CD4-positive, CD25-positive, alpha-beta regulatory T cell (primary cell): ENCODE data around the gene PTOV1. TPM values are rescaled to one million over a fixed set of nuclear protein-coding genes. Genes with fewer than 3 reads are reported as not detected.

Source experiments
- ATAC-seq, 2 donors: fragments of 150-1000 bp; cut with Tn5 transposase; one replicate each; pipeline ENCODE4 v1.10.0; 2021; ENCODE audit warnings: low read depth in 2 of 2, moderate number of reproducible peaks in 2 of 2, moderate library complexity in 1 of 2
- DNase-seq, 3 donors: peaks; one replicate each; pipeline versions ENCODE4 v3.0.0 to v3.0.0-alpha.2; 2012 to 2022; ENCODE audit warnings: mixed read lengths in 1 of 3
- H3K27ac ChIP-seq: one replicate; pipeline ENCODE4 v1.7.0; 2013; ENCODE audit warnings: mild to moderate bottlenecking, low read length; ENCODE audit not compliant: insufficient read depth, poor library complexity, severe bottlenecking
- H3K27me3 ChIP-seq: one replicate; pipeline ENCODE4 v1.7.0; 2013; ENCODE audit warnings: low read length; ENCODE audit not compliant: control insufficient read depth, insufficient read depth
- H3K36me3 ChIP-seq: one replicate; pipeline ENCODE4 v1.7.0; 2013; ENCODE audit warnings: mild to moderate bottlenecking, low read length, moderate library complexity; ENCODE audit not compliant: control insufficient read depth, insufficient read depth
- H3K4me1 ChIP-seq: 2 replicates; pipeline ENCODE4 v1.7.0; 2013; ENCODE audit warnings: mild to moderate bottlenecking, low read length; ENCODE audit not compliant: insufficient read depth, control insufficient read depth, poor library complexity, severe bottlenecking
- H3K4me3 ChIP-seq: one replicate; pipeline ENCODE4 v1.7.0; 2013; ENCODE audit warnings: low read depth, mild to moderate bottlenecking, low read length, moderate library complexity
- H3K9me3 ChIP-seq, 2 experiments: 1 replicate in 1 of 2; 2 replicates in 1 of 2; pipeline ENCODE4 v1.7.0; 2013; ENCODE audit warnings: low read length in 2 of 2, mild to moderate bottlenecking in 1 of 2, moderate library complexity in 1 of 2; ENCODE audit not compliant: control insufficient read depth in 2 of 2
- H3K27ac Mint-ChIP-seq, 3 donors: one replicate each; pipeline ENCODE4 v1.8.0; 2020 to 2022; ENCODE audit warnings: mild to moderate bottlenecking in 3 of 3, mixed read lengths in 3 of 3, moderate library complexity in 2 of 3
- H3K27me3 Mint-ChIP-seq: one replicate; pipeline ENCODE4 v1.8.0; 2022; ENCODE audit warnings: mild to moderate bottlenecking, mixed read lengths
- H3K36me3 Mint-ChIP-seq: one replicate; pipeline ENCODE4 v1.8.0; 2020; ENCODE audit warnings: mixed read lengths
- H3K4me1 Mint-ChIP-seq, 4 donors: one replicate each; pipeline ENCODE4 v1.8.0; 2020 to 2022; ENCODE audit warnings: mixed read lengths in 4 of 4, mild to moderate bottlenecking in 1 of 4
- H3K4me3 Mint-ChIP-seq, 4 donors: one replicate each; pipeline ENCODE4 v1.8.0; 2020 to 2022; ENCODE audit warnings: mild to moderate bottlenecking in 4 of 4, mixed read lengths in 4 of 4, moderate library complexity in 3 of 4
- H3K9me3 Mint-ChIP-seq, 7 donors: one replicate each; pipeline ENCODE4 v1.8.0; 2020 to 2022; ENCODE audit warnings: mixed read lengths in 7 of 7, mild to moderate bottlenecking in 3 of 7, moderate library complexity in 2 of 7
- polyA plus RNA-seq, 4 donors: library from polyadenylated mRNA; unstranded; fragments of 300-500 nt; fragmentation: Illumina TruSeq; gene quantifications; one replicate each; pipeline ENCODE4 v1.2.3, GENCODE V29; 2021
- total RNA-seq: library from RNA; stranded (reverse); gene quantifications from one replicate; pipeline ENCODE4 v1.2.3, GENCODE V29; 2022

The PTOV1 gene
- total and polyA plus RNA-seq, 5 donors from 2014 or later: 26.8 to 116 (median 37.1) TPM

GRCh38 chr19:49832556-49832955 is 18.4 kb upstream of the PTOV1 start:
- no peaks in the 10 kb centered on the region for H3K27me3 Mint-ChIP-seq
- H3K27ac Mint-ChIP-seq: no peak overlapping the region
- Histone ChIP-seq H3K4me3 (no peak overlapping the region), H3K27me3 (no peaks in the 10 kb centered on the region), H3K9me3 (no peaks in the 10 kb centered on the region), H3K36me3 (peaks cover 70% of the 10 kb centered on the region), H3K4me1 (no peaks in the 10 kb centered on the region), H3K27ac (no peak overlapping the region)
- DNase-seq: no peak
- H3K4me3 Mint-ChIP-seq: no peak overlapping the region
- H3K36me3 Mint-ChIP-seq: peaks cover 23% of the 10 kb centered on the region
- H3K9me3 Mint-ChIP-seq: no peaks in the 10 kb centered on the region
- ATAC-seq: no peak
- peaks cover 0 to 3% (median 0%) of the 10 kb centered on the region in 4 donors for H3K4me1 Mint-ChIP-seq

GRCh38 chr19:49833599-49833998 is 17.4 kb upstream of the PTOV1 start:
- Mint-ChIP-seq H3K36me3 (peaks cover 24% of the 10 kb centered on the region), H3K4me3 (no peak overlapping the region), H3K27ac (no peak overlapping the region), H3K4me1 (peaks cover 0 to 3% (median 0%) of the 10 kb centered on the region in 4 donors), H3K9me3 (no peaks in the 10 kb centered on the region), H3K27me3 (no peaks in the 10 kb centered on the region)
- peaks cover 72% of the 10 kb centered on the region for H3K36me3 ChIP-seq
- DNase-seq (no peak), ATAC-seq (no peak)
- H3K4me3 ChIP-seq: no peak overlapping the region
- H3K9me3 ChIP-seq: no peaks in the 10 kb centered on the region
- H3K27ac ChIP-seq: no peak overlapping the region
- H3K4me1 ChIP-seq: no peaks in the 10 kb centered on the region
- no peaks in the 10 kb centered on the region for H3K27me3 ChIP-seq

- Mint-ChIP-seq H3K9me3 (no peaks in the 10 kb centered on the region), H3K4me3 (no peak overlapping the region), H3K4me1 (peaks cover 0 to 3% (median 0%) of the 10 kb centered on the region in 4 donors), H3K27ac (no peak overlapping the region), H3K36me3 (peaks cover 30% of the 10 kb centered on the region), H3K27me3 (no peaks in the 10 kb centered on the region)
- H3K4me3 ChIP-seq: no peak overlapping the region
- no peaks in the 10 kb centered on the region for H3K9me3 ChIP-seq
- DNase-seq (no peak), ATAC-seq (no peak)
- peaks cover 69% of the 10 kb centered on the region for H3K36me3 ChIP-seq
- no peaks in the 10 kb centered on the region for H3K27me3 ChIP-seq
- H3K4me1 ChIP-seq: no peaks in the 10 kb centered on the region
- no peak overlapping the region for H3K27ac ChIP-seq
Observed at GRCh38 chr19:49835562-49835961, 15.4 kb upstream of the PTOV1 start.

- Histone ChIP-seq H3K9me3 (no peaks in the 10 kb centered on the region), H3K4me3 (no peak overlapping the region), H3K27me3 (no peaks in the 10 kb centered on the region), H3K27ac (no peak overlapping the region), H3K36me3 (peaks cover 64% of the 10 kb centered on the region), H3K4me1 (no peaks in the 10 kb centered on the region)
- H3K9me3 Mint-ChIP-seq: no peaks in the 10 kb centered on the region
- ATAC-seq (no peak), DNase-seq (no peak)
- H3K27ac Mint-ChIP-seq: no peak overlapping the region
- no peak overlapping the region for H3K4me3 Mint-ChIP-seq
- peaks cover 30% of the 10 kb centered on the region for H3K36me3 Mint-ChIP-seq
- H3K27me3 Mint-ChIP-seq: no peaks in the 10 kb centered on the region
- H3K4me1 Mint-ChIP-seq: peaks cover 0 to 3% (median 0%) of the 10 kb centered on the region in 4 donors
Observed at GRCh38 chr19:49836176-49837008, 14.6 kb upstream of the PTOV1 start.

GRCh38 chr19:49837009-49837310 is 14.0 kb upstream of the PTOV1 start:
- ATAC-seq (no peak), DNase-seq (no peak)
- H3K36me3 Mint-ChIP-seq: peaks cover 27% of the 10 kb centered on the region
- Histone ChIP-seq H3K36me3 (peaks cover 61% of the 10 kb centered on the region), H3K9me3 (no peaks in the 10 kb centered on the region), H3K4me1 (no peaks in the 10 kb centered on the region), H3K4me3 (no peak overlapping the region), H3K27me3 (no peaks in the 10 kb centered on the region), H3K27ac (no peak overlapping the region)
- H3K27ac Mint-ChIP-seq: no peak overlapping the region
- H3K9me3 Mint-ChIP-seq: no peaks in the 10 kb centered on the region
- H3K4me1 Mint-ChIP-seq: peaks cover 0 to 3% (median 0%) of the 10 kb centered on the region in 4 donors
- no peak overlapping the region for H3K4me3 Mint-ChIP-seq
- no peaks in the 10 kb centered on the region for H3K27me3 Mint-ChIP-seq

GRCh38 chr19:49837425-49837824 is 13.5 kb upstream of the PTOV1 start:
- Histone ChIP-seq H3K36me3 (peaks cover 56% of the 10 kb centered on the region), H3K9me3 (no peaks in the 10 kb centered on the region), H3K27ac (no peak overlapping the region), H3K27me3 (no peaks in the 10 kb centered on the region), H3K4me1 (no peaks in the 10 kb centered on the region), H3K4me3 (no peak overlapping the region)
- no peak overlapping the region for H3K4me3 Mint-ChIP-seq
- no peaks in the 10 kb centered on the region for H3K27me3 Mint-ChIP-seq
- H3K9me3 Mint-ChIP-seq: no peaks in the 10 kb centered on the region
- ATAC-seq: no peak
- peaks cover 24% of the 10 kb centered on the region for H3K36me3 Mint-ChIP-seq
- H3K4me1 Mint-ChIP-seq: peaks cover 0 to 1% (median 0%) of the 10 kb centered on the region in 4 donors
- H3K27ac Mint-ChIP-seq: peak overlapping the region in 1 of 3 donors; percentile 50
- no peak for DNase-seq

- no peaks in the 10 kb centered on the region for H3K4me1 ChIP-seq
- H3K4me3 Mint-ChIP-seq: no peak overlapping the region
- H3K4me1 Mint-ChIP-seq: no peaks in the 10 kb centered on the region
- no peak for DNase-seq
- no peak overlapping the region for H3K4me3 ChIP-seq
- no peaks in the 10 kb centered on the region for H3K27me3 ChIP-seq
- H3K36me3 ChIP-seq: peaks cover 43% of the 10 kb centered on the region
- H3K9me3 ChIP-seq: no peaks in the 10 kb centered on the region
- no peaks in the 10 kb centered on the region for H3K9me3 Mint-ChIP-seq
- no peak overlapping the region for H3K27ac ChIP-seq
- H3K27me3 Mint-ChIP-seq: no peaks in the 10 kb centered on the region
- H3K36me3 Mint-ChIP-seq: peaks cover 12% of the 10 kb centered on the region
- ATAC-seq: no peak
- H3K27ac Mint-ChIP-seq: no peak overlapping the region
Observed at GRCh38 chr19:49838885-49839588, 11.9 kb upstream of the PTOV1 start.

GRCh38 chr19:49839713-49840112 is 11.2 kb upstream of the PTOV1 start:
- ATAC-seq (no peak), DNase-seq (no peak)
- peaks cover 9% of the 10 kb centered on the region for H3K36me3 Mint-ChIP-seq
- no peaks in the 10 kb centered on the region for H3K9me3 ChIP-seq
- H3K4me3 ChIP-seq: no peak overlapping the region
- H3K4me1 ChIP-seq: no peaks in the 10 kb centered on the region
- H3K27ac Mint-ChIP-seq: no peak overlapping the region
- peaks cover 36% of the 10 kb centered on the region for H3K36me3 ChIP-seq
- H3K9me3 Mint-ChIP-seq: no peaks in the 10 kb centered on the region
- no peak overlapping the region for H3K4me3 Mint-ChIP-seq
- H3K27me3 Mint-ChIP-seq: no peaks in the 10 kb centered on the region
- H3K27me3 ChIP-seq: no peaks in the 10 kb centered on the region
- no peaks in the 10 kb centered on the region for H3K4me1 Mint-ChIP-seq
- H3K27ac ChIP-seq: no peak overlapping the region
